Activated CD8-positive, alpha-beta memory T cell treated with anti-CD3 and anti-CD28 coated beads for 48 hours (primary cell): Measurements from ENCODE around the gene KIF1B.

Experiments
- DNase-seq, 3 experiments: peaks; one replicate each; pipeline ENCODE4 v3.0.0-alpha.2; 2020; ENCODE audit warnings: low read depth in 2 of 3, low spot score in 2 of 3

Gene KIF1B

DNA sequence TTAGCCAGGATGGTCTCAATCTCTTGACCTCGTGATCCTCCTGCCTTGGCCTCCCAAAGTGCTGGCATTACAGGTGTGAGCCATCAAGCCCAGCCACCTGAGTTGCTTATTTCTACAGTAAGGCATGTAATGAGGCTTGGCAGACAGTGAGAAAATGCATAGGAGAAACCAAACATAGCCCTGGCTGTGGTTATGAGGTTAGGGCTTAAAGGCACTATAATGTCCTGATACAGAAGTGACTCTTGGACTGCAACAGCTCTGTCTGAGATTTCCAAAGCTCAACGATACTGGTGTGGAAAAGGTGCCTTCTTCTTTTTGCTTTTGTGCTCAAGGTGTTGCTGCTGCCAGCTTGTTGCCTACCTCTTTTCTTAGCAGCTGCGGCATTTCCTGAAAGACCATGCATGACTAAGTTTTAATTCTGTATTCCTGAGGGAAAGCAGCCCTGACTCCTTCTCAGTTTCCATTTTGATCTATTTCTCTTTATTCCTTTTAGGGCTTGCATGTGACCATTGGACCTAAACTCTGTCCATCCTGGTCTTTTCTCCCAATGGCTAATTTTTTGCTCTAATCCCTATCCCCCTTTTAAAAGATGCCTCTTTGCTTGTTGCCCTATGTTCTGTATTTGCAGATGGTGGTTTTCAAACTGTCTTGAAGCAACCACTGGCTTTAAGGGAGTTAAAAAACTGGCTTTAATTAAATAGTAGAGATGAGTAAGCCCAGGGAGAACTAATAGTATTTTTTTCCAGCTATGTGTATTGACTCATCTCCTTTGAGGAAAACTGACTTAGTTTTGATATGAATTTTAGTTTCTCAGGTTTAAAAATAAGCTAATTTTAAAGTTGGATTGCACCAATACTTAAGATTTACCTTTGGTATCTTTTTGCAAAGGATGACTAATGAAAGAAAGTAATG is 70.3 kb downstream of the KIF1B start:
- DNase-seq, result no peak

- no peak for DNase-seq
Measured at GRCh38 chr1:10283318-10283984, 73.1 kb downstream of the KIF1B start.

DNA sequence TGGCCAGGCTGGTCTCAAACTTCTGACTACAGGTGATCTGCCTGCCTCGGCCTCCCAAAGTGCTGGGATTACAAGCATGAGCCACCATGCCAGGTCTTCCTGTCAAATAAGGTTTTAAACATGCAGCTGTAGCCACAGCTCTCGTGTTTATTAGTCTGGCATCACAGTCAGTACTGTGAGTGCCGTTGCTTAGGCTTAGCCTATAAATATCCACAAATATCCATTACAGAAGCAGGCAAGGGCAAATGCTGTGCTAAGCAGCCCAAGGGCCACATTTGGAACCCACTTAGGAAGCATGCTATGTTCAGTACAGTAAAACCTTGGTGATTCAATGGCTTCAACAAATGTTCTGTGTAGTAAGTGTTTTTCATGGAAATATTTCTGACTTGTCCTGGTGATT is 75.9 kb downstream of the KIF1B start:
- no peak for DNase-seq

- no peak for DNase-seq
Measured at GRCh38 chr1:10287023-10287645, 76.8 kb downstream of the KIF1B start.

DNA sequence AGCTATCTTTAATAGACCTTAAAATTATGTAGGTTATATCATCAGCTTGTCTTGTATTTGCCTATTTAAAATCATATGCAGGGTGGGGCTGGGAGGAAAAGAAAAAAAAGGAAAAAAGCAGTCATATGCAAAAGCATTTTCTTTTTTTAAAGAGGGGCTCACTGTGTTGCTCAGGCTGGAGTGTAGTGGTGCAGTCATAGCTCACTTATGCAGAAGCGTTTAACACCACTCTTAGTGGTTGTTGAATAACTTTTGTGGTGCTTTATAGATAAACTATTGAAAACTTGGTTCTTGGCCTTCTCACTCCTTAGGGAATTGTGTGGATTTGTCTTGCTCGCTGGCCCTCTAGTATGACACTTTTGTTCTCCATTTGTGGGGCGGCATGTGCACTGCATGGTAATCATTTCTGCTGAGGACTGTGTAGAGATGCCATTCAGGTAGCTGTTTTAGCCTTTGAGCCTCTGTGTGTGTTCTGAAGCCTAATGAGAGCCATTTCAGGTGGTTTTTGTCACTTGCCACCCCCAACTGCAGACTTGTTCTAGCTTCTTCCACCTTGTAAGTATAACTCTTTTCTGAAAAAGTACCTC is 77.8 kb downstream of the KIF1B start:
- DNase-seq, result no peak

- DNase-seq, result no peak
Measured at GRCh38 chr1:10291705-10292104, 81.3 kb downstream of the KIF1B start.

- no peak for DNase-seq
Measured at GRCh38 chr1:10292188-10292587, 81.8 kb downstream of the KIF1B start.

DNA sequence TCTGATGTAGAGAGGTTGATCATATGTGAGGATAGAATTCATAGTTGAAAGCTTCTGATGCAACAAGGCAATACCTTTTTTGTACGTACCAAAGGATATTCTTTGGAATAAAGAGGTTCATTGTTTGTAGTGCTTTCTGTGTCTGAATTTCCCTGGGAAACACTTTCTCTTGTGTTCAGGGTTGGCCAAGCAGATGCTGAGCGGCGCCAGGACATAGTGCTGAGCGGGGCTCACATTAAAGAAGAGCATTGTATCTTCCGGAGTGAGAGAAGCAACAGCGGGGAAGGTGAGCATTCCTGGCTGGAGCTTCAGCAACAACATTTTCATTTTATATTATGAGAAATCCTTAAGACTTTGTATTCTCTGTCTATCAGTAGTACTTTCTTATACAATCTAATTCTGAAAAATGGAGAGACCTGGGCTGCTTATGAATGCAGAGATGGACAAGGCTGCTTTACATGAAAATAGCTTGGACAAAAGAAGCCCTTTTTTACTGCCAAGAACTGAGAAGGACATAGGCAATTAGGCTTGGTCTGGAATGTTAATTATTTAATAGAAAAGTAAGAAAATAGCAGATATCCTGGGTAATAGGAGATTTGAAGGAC is 85.2 kb downstream of the KIF1B start:
- DNase-seq, result no peak

DNA sequence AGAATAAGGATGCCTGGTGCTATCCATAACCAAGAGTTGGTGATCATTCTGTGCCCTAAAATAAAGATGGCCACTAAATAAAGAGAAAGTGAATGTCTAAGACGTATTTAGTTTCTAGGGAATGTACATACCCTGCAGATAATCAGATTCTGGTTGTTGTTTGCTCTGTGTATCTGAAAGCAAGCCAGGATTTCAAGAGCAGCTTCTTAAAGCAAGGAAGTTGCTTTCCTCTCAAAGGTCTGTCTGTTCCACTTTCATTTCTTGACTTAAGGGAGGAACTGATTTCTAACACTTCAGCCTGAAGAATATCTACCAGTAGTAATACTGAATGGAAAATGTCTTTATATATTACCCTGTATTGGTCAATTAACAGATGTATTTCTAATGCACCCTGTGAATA is 88.8 kb downstream of the KIF1B start:
- DNase-seq, result no peak

GRCh38 chr1:10302416-10302815 is 92.0 kb downstream of the KIF1B start:
- DNase-seq, result no peak

DNA sequence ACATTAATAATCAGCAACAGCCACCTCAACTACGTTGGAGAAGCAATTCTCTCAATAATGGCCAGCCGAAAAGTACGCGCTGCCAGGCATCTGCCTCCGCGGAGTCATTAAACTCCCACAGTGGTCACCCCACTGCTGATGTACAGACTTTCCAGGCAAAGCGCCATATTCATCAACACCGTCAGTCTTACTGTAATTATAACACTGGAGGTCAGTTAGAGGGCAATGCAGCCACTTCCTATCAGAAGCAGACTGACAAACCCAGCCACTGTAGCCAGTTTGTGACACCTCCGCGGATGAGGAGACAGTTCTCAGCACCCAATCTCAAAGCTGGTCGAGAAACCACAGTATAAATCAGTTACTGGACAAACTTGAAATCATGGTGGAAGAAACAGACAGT is 93.9 kb downstream of the KIF1B start:
- no peak for DNase-seq

DNA sequence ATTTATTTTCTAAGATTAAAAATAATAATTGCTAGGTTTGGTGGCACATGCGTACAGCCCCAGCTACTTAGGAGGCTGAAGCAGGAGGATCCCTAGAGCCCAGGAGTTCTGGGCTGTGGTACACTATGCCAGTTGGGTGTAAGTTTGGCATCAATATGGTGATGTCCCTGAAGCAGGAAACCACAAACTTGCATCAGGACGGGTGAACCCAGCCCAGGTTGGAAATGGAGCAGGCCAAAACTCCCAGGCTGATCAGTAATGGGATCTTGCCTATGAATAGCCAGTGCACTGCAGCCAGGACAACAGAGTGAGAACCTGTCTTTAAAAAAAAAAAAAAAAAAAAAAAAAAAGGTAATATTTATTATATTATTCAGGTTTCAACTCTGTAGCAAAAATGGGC is 96.1 kb downstream of the KIF1B start:
- DNase-seq, result no peak

DNA sequence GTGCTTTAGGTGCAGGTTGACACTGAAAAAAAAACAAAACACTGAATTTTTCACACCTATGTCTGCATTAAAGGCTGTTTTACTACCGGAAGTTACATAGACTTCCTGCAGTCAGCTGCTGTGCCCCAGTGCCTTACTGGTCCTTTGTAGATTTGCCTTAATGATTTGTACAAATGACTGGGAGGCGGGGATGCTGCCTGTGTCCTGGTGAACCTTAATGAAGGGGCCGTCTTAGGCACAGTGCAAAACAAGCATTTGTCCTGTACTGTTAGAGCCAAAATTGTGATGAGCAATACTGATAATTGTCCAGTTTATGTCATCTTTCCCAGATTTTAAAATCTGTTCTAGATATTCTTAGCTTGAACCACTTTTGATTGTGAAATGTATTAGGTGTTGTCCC is 97.6 kb downstream of the KIF1B start:
- no peak for DNase-seq

DNA sequence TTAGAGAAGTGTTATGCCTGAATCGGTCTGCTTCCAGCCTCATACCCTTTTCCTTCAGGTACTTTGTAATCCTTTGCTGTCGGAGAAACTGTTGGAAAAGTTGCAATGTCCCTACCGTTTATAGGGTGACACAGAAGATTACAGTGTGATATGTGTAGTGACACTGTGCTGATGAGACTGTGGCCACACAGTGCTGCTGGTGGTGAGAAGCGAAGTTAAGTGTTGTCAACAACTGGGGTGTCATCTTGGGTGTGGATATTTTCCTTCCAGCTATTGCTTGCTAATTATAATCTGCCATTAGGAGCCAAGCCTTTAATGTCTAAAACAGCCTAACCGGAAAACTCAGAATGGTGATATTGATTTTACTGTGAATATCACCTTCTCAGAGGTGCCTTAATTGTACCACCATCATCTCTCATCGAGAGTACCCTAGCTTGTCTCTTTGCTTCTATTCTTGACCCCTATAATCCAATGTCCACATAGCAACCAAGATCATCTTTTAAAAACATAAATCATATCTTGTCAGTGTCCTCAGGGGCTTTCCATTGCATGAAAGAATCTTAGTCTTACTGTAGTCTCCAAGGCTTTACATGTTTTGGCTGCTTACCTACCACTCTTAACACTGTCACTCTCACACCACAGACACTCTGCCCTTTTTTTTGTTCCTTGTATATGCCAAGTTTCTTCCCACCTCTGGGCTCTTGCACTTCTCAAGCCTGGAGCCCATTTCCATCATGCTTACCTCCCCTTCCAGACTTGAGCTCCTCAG is 99.1 kb downstream of the KIF1B start:
- no peak for DNase-seq

DNA sequence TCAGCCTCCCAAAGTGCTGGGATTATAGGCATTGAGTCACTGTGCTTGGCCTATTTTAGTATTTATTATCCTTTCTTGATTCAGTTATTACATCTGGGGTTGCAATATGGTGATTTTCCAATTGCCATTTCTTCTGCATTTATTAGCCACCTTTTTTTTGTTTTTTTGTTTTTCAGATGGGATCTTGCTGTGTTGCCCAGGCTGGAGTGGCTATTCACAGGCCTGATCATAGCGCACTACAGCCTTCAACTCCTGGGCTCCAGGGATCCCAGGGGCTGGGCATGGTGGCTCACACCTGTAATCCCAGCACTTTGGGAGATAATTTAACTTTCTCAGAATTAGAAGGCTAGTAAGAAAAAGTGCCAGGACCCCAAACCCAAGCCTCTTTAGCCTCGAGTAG is 106.4 kb downstream of the KIF1B start:
- no peak for DNase-seq

GRCh38 chr1:10319750-10320149 is 109.4 kb downstream of the KIF1B start:
- no peak for DNase-seq

- DNase-seq, result no peak
Measured at GRCh38 chr1:10320336-10320735, 110.0 kb downstream of the KIF1B start.

DNA sequence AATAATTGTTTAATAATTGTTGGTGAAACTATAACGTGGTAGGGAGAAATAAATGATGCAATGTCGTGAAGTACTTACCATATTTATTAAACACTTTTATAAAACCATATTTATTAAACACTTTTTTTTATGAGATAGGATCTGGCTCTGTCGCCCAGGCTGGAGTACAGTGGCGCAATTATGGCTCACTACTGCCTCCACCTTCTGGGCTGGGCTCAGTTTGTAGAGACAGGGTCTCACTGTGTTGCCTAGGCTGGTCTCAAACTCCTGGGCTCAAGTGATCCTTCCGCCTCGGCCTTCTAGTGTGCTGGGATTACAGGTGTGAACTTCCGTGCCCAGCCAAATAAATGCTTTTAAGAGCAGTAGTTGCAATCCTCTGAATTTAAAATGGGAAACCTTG is 112.5 kb downstream of the KIF1B start:
- no peak for DNase-seq

DNA sequence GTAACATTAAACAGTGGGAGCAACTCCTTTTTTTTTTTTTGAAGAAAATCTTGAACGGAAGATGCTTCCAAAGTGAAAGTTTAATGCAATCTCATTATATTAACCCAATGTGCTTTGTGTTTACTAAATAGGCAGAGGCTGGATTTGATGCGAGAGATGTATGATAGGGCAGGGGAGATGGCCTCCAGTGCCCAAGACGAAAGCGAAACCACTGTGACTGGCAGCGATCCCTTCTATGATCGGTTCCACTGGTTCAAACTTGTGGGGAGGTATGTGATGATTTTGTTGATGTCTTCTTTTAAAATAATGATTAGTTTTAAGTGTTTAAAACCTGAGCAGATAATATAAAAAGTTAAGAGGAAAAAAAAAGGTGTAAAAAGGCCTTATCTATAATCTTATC is 114.3 kb downstream of the KIF1B start:
- no peak for DNase-seq

DNA sequence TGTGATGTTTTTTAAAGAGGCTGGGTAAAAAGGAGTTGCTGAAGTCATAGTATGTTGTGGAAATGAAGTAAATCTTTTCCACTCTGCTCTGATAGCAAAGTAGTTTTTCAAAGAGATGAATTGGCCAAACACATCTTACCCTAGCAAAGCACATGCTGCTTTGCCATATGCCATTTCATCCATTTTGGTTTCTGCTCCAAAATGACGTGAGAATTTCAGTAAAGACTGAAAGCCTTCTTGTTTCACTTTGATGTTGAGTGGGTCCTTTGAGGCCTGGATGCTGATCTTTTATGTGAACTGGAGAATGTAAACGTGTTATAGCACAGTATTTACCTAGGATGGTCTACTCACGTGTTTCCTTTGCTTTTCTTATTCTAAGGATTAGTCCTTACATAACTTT is 115.2 kb downstream of the KIF1B start:
- no peak for DNase-seq

- no peak for DNase-seq
Measured at GRCh38 chr1:10326251-10326650, 115.9 kb downstream of the KIF1B start.
